NCI-H510A (cell line): Measurements from ENCODE around the gene SDK1.

ENCODE experiments used
- DNase-seq: peaks from one replicate; lab custom pipeline; 2025; lab: John Stamatoyannopoulos, UW

SDK1 gene, protein sequence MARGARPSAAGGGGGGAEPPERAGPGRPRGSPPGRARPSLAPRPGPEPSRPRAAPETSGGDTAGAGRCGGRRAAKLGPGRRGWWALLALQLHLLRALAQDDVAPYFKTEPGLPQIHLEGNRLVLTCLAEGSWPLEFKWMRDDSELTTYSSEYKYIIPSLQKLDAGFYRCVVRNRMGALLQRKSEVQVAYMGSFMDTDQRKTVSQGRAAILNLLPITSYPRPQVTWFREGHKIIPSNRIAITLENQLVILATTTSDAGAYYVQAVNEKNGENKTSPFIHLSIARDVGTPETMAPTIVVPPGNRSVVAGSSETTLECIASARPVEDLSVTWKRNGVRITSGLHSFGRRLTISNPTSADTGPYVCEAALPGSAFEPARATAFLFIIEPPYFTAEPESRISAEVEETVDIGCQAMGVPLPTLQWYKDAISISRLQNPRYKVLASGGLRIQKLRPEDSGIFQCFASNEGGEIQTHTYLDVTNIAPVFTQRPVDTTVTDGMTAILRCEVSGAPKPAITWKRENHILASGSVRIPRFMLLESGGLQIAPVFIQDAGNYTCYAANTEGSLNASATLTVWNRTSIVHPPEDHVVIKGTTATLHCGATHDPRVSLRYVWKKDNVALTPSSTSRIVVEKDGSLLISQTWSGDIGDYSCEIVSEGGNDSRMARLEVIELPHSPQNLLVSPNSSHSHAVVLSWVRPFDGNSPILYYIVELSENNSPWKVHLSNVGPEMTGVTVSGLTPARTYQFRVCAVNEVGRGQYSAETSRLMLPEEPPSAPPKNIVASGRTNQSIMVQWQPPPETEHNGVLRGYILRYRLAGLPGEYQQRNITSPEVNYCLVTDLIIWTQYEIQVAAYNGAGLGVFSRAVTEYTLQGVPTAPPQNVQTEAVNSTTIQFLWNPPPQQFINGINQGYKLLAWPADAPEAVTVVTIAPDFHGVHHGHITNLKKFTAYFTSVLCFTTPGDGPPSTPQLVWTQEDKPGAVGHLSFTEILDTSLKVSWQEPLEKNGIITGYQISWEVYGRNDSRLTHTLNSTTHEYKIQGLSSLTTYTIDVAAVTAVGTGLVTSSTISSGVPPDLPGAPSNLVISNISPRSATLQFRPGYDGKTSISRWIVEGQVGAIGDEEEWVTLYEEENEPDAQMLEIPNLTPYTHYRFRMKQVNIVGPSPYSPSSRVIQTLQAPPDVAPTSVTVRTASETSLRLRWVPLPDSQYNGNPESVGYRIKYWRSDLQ (N-terminal part only)

DNA sequence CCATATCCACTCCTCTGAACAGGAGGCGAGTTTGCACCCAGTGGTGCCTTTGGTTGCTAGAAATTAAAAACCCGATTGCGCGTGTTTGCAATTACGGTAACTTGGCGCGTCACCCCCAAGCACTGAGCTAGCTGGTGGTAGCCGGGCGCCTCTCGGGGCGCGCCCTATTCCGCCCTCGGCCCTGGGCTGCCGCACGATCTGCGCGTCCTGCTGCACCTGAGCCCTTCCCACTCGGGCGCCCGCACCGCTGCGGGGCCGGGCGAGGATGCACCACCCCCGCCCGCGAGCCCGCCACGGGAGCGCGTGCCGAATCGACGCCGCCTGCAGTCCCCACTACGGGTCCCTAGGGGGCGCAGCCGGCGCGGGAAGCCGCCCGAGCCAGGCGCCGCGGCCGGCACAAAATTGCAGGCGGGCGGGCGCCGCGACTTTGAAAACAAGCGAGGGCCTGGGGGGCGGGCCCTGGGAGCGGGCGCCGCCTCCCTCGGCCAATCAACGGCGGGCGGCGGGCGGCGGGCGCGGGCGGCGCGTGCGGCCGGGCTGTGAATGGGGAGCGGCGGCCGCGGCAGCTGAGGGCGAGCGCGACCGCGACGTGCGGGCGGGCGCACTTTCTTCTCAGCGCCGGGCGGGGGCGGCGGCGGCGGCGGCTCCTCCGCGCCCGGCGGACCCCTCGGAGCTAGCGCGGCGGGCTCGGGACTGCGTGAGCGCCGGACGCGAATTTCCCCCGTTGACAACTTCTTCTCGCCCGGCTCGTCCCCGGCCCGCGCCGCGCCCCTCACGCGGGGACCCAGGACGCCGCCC is at the start of gene SDK1:
TSS of gene SDK1 (plus strand) at position 602 of the 798 bp plus-strand sequence. CDS start 335 bp downstream, outside the sequence.
- peak; percentile 86 for DNase-seq

DNA sequence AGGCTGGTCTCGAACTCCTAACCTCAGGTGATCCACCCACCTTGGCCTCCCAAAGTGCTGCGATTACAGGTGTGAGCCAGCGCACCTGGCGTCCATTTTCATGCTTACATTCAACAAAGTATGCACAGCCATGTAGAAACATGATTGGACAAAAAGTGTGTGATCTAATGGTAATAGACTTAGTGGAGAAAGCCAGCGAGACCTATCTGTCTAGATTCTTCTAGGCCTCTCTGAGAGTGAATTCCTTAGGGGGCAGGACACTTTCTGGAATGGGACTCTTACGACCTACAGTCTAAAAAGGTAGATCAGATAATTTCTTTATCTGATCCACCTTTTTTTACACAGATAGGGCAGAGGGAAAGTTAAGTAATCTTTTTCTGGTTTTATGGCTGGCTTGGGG is 46.3 kb upstream of the SDK1 start:
- DNase-seq: no peak

DNA sequence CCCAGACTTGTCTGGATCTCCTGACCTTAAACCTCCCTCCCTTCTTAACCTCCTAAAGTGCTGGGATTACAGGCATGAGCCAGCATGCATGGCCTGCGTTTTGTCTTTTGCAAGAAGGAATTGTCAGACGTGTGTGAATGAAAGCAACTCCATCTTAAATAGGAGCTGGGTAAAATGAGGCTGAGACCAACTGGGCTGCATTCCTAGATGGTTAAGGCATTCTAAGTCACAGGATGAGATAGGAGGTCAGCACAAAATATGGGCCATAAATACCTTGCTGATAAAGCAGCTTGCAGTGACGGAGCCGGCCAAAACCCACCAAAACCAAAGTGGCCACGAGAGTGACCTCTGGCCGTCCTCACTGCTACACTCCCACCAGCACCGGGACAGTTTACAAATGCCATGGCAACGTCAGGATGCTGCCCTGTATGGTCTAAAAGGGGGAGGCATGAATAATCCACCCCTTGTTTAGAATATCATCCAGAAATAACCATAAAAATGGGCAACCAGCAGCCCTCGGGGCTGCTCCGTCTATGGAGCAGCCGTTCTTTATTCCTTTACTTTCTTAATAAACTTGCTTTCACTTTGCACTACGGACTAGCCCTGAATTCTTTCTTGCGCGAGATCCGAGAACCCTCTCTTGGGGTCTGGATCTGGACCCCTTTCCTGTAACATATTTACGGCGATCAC is 41.2 kb upstream of the SDK1 start:
- DNase-seq: no peak

DNA sequence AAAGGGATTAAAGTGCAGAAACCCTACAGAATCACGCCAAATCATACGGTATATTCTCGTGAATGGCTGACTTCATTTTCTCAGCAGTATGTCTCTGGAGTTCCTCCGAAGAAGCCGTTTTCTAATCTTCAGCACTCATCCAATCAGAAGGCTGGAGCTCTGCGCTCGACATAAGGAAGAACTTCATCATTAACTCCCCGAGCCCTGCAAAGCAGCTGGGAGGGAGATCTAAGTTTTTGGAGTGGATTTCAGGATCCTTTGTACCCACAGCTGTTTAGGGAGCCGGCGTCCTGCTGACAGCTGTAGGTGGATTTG is 40.7 kb upstream of the SDK1 start:
- no peak for DNase-seq

DNA sequence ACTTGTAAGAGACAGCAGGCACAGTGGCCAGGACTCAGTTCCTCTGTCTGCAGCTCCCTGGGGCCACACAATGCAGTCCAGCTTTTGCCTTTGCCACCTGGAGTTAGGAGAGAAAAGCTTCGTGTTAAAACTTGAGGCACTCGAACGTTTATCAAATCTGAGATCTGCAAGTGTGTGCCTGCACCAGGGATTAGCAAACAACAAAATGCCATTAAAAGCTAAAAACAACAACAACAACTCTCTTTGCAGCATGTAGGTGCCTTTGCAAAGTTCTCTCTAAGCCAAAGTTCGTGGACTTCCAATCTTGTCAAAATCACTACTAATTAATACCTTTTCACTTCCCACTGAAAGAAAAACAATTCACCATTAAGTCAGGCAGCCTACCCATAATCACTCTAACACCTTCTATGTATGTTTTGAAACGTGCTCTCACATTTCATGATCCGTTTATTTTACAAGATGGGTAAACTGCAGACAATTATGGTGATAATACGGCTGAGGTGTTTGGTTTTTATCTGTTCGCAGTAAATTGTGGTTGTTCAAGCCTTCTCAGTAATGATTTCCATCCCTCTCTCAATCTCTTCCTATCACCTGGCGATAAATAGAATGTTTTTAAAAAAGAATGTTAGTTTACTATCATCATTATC is 36.2 kb upstream of the SDK1 start:
- DNase-seq: no peak

DNA sequence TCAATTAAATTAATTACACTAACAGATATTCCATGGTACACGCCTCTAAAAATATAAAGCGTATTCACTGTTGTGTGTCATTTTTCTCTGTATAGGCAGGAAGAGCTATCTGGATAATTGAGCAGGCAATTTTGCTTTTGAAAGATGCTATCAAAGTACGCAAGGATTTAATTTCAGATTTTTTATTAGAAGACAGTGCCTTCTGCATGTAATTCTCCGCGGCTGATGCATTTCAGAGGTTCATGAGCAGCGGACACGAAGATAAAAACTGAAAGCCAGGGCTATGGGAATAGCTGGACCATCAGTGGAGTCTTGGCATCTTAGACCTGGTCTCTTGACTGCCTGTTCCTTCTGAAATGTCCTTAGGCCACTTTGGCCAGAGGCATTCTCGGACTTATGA is 35.7 kb upstream of the SDK1 start:
- no peak for DNase-seq

DNA sequence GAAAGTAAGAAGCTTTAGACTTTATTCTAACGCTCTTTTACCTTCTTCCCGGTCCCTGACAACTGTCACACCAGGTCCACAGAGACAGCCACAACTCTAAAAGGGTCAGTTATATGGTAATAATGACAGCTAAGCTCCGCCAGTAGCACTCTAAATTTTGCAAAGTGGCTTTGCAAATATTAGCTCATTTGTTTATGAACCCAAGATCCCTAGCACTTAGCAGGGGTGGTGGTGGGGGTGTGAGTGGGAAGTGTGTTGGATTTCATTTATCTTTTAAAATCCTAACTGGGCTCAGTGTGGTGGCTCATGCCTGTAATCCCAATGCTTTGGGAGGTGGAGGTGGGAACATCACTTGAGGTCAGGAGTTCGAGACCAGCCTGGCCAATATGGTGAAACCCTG is 34.8 kb upstream of the SDK1 start:
- DNase-seq: no peak

DNA sequence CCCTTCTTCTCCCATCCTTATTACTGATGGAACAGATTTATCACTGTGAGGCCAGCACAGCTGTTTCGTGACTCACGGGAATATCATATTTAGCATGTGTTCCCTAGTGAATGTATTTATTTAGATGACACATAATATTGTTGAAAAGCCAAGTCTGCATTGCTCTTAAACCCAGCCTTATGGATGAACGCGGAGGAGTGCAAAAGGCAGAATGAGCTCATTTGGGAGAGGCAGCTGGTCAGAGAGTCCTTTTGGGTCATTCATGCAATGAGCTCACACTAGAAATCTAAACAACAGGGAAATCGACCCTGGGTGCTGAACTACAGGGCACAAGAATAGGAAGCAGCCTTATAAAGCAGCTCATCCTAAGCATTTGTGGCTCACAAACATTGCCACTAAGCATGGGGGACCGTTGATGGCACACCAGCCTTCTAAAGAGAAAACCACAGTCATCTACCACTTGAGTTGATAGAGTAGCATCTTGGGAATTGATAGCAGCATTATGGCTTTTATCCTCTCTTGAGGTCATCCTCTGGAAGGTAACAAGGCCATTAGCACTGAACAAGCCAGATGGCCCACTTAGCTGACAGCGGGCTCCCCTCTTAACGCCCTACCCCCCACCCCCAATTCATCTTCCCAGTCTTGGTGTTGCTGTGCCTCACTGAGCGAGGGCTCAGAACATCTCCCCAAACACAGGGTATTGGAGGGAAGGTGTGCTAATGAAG is 32.9 kb upstream of the SDK1 start:
- no peak for DNase-seq

DNA sequence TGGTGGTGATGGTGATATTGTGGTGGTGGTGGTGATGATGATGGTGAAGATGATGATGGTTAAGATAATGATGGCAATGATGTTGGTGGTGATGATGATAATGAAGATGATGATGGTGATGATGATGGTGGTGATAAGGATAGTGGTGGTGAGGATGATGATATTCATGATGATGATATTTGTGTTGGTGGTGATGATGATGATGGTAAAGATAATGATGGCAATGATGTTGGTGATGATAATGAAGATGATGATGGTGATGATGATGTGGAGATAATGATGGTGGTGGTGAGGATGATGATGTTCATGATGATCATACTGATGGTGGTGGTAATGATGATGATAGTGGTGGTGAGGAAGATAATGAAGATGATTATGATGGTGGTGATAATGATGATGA is 30.7 kb upstream of the SDK1 start:
- DNase-seq: no peak

DNA sequence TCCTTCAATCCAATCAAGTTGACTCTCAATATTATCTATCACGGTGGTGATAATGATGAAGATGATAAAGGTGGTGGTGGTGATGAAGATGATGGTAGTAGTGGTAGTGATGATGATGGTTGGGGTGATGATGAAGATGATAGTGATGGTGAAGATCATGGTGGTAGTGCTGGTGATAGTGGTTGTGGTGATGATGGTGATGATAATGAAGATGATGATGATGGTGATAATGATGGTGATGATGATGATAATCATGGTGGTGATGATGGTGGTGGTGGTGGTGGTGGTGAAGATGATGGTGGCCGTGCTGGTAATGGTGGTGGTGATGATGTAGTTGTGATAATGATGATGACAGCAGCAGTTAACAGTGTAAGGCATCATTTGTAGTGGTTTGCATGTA is 29.8 kb upstream of the SDK1 start:
- DNase-seq: no peak

DNA sequence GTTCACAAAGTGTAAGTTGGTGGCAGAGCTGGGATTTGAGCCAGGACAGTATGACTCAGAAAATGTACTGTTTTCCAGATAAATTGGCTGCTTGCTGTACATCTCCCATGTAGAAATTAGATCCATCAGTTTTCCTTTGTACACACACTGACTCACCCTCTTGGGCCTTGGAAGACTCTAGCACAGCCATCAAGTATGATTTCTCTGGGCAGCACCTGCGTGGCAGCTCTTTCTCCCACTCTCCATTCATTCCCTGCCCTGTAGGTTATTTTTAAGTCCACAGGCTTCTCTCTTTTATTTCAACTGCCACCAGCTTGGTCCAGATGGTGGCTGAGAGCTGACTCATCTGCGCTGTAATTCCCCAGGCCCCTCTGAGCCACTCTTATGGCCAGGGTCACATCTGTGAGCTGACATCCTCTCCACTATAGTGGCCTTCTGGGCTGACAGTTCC is 28.3 kb upstream of the SDK1 start:
- DNase-seq: no peak

DNA sequence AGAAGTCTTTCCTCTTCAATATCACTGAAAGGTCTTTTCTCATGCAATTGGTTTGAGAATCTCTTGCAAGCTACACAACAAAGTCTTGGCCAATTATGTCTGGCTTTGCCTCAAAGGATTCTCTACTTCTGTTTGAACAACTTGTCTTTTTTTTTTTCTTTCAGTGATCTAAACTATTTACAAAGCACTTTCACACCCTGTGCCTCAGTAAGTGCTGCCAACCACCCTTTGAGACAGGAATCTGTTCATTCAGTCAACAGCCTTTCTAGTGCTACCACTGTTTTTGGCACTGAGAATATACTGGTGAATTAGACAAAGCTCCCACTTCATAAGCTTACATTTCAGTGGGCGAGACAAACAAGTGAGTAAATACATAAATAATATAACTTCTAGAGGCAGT is 26.9 kb upstream of the SDK1 start:
- no peak for DNase-seq

DNA sequence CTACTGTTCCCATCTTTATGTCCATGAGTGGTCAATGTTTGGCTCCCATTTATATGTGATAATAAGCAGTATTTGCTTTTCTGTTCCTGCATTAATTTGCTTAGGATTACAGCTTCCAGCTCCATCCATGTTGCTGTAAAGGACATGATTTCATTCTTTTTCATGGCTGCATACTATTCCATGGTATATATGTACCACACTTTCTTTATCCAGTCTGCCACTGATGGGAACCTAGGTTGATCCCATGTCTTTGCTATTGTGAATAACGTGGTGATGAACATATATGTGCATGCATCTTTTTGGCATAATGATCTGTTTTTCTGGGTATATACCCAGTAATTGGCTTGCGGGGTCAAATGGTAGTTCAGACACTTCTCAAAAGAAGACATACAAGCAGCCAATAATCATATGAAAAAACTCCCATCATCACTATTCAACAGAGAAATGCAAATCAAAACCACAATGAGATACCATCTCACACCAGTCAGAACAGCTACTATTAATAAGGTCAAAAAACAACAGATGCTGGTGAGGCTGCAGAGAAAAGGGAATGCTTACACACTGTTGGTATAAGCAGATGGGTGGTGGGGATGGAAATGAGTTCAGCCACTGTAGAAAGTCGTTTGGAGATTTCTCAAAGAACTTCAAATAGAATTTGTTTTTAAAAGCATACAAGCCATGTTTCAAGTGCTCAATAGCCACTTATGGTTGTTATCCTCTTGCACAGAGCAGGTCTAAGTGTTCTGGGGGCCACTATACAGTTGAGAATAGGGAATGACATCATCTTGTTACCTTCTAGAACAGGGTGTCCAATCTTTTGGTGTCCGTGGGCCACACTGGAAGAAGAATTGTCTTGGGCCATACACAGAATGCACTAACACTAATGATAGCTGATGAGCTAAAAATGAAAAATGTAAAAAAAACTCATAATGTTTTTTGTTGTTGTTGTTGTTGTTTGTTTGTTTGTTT is 23.2 kb upstream of the SDK1 start:
- no peak for DNase-seq

DNA sequence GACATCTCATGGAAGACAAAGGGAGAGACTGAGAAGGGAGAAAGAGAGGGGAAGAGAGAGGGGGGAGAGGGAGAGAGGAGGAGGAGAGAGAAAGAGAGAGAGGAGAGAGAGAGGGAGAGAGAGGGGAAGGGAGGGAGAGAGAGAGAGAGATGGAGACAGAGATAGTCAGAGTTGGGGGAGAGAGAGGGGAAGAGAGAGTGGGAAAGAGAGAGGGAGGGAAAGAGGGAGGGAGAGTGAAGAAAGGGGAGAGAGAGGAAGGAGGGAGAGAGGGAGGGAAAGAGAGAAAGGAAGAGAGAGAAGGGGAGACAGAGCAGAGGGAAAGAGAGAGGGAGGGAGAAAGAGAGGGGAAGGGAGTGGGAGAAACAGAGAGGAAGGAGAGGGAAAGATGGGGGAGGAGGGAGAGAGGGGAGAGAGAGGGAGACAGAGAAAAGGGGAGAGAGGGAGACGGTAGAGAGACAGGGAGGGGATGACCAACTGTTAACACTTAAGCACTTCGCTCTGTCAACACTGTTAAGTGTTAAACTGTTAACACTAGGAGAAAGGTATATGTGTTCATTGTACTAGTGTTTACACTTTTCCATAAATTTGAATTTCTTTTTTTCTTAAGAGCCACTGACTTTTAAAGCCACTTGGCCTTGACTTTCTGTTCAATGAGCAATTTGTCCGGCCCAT is 21.8 kb upstream of the SDK1 start:
- DNase-seq: no peak

DNA sequence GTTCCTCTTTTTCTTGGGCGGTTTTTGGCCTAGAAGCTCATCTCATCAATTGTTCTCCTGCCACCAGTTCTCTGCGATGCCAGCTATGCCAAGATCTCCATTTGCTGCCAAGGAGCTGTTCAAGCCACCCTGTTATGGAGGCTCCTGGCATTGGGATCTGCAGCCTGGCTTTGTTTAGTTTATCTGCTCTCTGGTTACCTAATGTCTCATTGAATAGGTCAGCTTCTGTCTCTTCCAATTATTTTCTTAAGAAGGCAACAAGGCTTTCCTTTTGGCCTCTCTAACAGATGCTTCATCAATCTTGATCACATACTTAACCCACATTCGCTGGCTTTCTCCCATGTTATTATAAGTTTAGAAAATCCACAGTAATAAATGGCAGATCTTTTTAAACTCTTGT is 20.6 kb upstream of the SDK1 start:
- DNase-seq: no peak

DNA sequence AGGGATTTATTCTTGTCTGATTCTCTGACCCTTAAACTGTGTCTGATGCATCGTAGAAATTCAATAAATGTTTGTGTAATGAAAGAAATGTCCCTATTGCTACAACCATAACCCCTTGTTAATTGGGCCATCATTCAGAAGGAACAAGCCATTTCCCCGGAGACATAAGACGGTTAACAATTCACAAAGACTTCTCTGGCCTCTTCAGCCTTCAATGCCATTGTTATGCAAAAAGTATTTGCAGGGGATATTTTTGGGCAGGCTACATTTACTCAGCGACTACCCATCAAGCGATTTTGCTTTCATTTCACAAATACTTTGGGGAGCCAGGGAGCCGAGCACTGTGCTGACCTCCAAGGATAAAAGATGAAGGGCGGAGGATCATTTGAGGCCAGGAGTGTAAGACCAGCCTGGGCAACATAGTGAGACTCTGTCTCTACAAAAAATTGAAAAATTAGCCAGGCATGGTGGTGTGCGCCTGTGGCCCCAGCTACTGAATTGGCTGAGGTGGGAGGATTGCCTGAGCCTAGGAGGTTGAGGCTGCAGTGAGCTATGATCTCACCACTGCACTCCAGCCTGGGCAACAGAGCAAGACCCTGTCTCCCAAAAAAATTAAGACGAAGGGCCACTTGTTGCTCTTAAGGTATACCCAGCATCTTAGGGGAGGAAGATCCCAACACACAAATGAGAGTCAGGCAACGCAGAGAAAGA is 20.0 kb upstream of the SDK1 start:
- no peak for DNase-seq

DNA sequence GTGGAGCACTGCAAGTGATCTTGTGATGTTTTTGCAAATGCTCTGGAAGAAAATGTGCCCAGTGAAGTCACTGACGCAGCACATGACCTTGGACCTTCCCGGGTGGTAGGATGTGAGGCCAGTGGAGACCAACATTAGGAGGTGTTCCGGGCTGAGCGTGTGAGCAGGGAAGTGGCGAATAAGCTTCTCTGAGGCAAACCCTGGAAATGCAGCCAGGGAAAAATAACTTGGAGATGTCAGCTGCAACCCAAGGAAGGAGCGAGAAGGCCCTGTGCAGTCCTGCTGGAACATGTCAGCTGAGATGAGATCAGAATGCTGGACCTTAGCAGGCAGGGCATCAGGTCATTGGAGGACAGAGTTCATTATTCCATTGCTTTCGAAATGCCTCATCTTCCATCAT is 18.6 kb upstream of the SDK1 start:
- DNase-seq: no peak
